Ishikawa (cell line): ENCODE results near the gene LSM10.

Experiments
- CEBPB ChIP-seq: IDR thresholded peaks from 2 replicates; pipeline ENCODE4 v1.6.1; 2012
- CREB1 ChIP-seq: IDR thresholded peaks from 2 replicates; pipeline ENCODE4 v1.6.1; 2012; ENCODE audit warnings: low read depth
- EGR1 ChIP-seq: IDR thresholded peaks from 2 replicates; pipeline ENCODE4 v1.6.1; 2012
- EP300 ChIP-seq: IDR thresholded peaks from 2 replicates; pipeline ENCODE4 v1.6.1; 2012; ENCODE audit warnings: borderline replicate concordance
- FOXM1 ChIP-seq: IDR thresholded peaks from 2 replicates; pipeline ENCODE4 v1.6.1; 2012; ENCODE audit warnings: low read depth, borderline replicate concordance
- NFIC ChIP-seq: IDR thresholded peaks from 2 replicates; pipeline ENCODE4 v1.6.1; 2012
- RAD21 ChIP-seq: IDR thresholded peaks from 2 replicates; pipeline ENCODE4 v1.6.1; 2012; ENCODE audit warnings: low read depth
- TAF1 ChIP-seq: IDR thresholded peaks from 2 replicates; pipeline ENCODE4 v1.6.1; 2012; ENCODE audit warnings: low read depth, mild to moderate bottlenecking
- TCF12 ChIP-seq: IDR thresholded peaks from 2 replicates; pipeline ENCODE4 v1.6.1; 2012; ENCODE audit warnings: low read depth
- TEAD4 ChIP-seq: IDR thresholded peaks from 2 replicates; pipeline ENCODE4 v1.6.1; 2012
- USF1 ChIP-seq: IDR thresholded peaks from 2 replicates; pipeline ENCODE4 v1.6.1; 2012
- YY1 ChIP-seq: IDR thresholded peaks from 2 replicates; pipeline ENCODE4 v1.6.1; 2012; ENCODE audit warnings: low read depth
- ZBTB7A ChIP-seq: IDR thresholded peaks from 2 replicates; pipeline ENCODE4 v1.6.1; 2012; ENCODE audit warnings: low read depth
- TF ChIP-seq, protein P1 (sequence below): IDR thresholded peaks from 2 replicates; pipeline ENCODE4 v1.6.1; 2012
- TF ChIP-seq, protein P2 (sequence below): IDR thresholded peaks from 2 replicates; pipeline ENCODE4 v1.6.1; 2012; ENCODE audit warnings: low read depth, mild to moderate bottlenecking

Gene LSM10

DNA sequence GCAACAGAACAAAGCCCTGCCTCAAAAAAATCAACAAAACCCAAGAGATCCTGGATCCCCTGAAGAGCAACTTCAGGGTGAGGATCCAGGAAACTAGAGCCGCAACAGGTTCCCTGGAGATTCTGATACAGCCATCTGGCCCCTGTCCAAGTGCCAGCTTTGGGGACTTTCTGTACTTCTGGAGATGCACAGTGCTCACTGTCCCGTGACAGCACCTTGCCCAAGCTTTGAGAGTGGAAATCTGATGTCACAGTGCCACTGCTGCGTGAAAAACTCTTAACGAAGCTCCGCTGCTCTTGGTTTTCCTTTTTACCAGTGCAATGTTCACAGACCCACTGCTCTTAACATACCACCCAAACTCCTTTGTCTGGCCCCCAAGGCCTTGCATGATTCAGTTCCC, 38.3 kb downstream of the LSM10 start:
- no peak for TF ChIP-seq NFIC
- TF ChIP-seq, protein P1, sequence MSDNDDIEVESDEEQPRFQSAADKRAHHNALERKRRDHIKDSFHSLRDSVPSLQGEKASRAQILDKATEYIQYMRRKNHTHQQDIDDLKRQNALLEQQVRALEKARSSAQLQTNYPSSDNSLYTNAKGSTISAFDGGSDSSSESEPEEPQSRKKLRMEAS, result no peak
- no peak for TF ChIP-seq FOXM1
- TF ChIP-seq TEAD4, result no peak
- TF ChIP-seq RAD21, result no peak
- TF ChIP-seq CEBPB, result no peak
- no peak for TF ChIP-seq EGR1
- no peak for TF ChIP-seq CREB1
- no peak for TF ChIP-seq USF1
- TF ChIP-seq TAF1, result no peak
- TF ChIP-seq TCF12, result no peak
- no peak for TF ChIP-seq YY1
- TF ChIP-seq, protein P2, sequence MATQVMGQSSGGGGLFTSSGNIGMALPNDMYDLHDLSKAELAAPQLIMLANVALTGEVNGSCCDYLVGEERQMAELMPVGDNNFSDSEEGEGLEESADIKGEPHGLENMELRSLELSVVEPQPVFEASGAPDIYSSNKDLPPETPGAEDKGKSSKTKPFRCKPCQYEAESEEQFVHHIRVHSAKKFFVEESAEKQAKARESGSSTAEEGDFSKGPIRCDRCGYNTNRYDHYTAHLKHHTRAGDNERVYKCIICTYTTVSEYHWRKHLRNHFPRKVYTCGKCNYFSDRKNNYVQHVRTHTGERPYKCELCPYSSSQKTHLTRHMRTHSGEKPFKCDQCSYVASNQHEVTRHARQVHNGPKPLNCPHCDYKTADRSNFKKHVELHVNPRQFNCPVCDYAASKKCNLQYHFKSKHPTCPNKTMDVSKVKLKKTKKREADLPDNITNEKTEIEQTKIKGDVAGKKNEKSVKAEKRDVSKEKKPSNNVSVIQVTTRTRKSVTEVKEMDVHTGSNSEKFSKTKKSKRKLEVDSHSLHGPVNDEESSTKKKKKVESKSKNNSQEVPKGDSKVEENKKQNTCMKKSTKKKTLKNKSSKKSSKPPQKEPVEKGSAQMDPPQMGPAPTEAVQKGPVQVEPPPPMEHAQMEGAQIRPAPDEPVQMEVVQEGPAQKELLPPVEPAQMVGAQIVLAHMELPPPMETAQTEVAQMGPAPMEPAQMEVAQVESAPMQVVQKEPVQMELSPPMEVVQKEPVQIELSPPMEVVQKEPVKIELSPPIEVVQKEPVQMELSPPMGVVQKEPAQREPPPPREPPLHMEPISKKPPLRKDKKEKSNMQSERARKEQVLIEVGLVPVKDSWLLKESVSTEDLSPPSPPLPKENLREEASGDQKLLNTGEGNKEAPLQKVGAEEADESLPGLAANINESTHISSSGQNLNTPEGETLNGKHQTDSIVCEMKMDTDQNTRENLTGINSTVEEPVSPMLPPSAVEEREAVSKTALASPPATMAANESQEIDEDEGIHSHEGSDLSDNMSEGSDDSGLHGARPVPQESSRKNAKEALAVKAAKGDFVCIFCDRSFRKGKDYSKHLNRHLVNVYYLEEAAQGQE, result no peak
- no peak for TF ChIP-seq ZBTB7A
- TF ChIP-seq EP300, result no peak

DNA sequence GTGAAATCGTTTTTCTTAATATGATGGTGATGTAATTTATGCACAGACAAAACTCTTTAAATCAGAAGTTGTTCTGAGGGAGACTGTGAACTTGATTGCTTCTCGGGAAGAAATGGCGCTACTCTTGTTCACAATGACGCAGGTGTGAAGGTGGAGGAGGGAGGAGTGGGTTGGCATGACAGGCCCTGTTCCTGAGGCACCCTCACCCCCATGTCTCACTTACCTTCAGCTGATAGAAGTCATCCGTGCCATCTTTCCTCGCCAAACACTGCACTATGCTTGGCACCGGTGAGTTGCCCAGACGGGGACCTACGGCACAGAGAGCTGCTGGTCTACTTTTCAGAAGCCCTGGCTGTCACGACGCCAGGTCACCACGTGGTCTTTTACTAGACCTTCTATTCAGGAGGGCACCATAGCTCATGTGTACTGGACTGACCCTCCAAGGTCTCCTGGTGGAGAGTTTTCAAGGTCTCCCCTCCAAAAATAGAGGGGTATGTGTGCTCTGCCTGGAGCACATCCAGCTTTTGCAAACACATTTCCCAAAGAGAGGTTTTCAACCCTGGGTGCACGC, 39.1 kb downstream of the LSM10 start:
- TF ChIP-seq ZBTB7A, result no peak
- TF ChIP-seq, protein P1, result no peak
- TF ChIP-seq YY1, result no peak
- no peak for TF ChIP-seq FOXM1
- no peak for TF ChIP-seq NFIC
- no peak for TF ChIP-seq TEAD4
- TF ChIP-seq CREB1, result no peak
- TF ChIP-seq, protein P2, result no peak
- TF ChIP-seq CEBPB, result no peak

DNA sequence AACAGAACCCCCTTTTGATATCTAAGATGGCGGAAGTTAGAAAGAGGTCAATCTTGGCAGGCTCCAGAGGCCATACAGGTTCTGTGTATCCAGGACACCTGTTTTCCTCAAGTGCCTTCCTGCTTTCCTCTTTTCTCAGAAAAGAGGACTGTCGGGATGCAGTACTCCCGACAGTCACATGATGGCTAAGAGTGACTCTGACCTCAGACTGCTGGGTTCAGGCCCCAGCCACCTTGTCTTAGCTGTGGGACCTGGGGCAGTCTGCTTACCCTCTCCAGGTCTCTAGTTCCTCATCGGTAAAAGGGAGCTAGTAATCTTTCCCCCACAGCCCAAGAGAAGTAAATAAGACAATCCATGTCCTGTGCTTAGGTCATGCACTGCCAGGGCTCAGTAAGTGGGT, 41.9 kb downstream of the LSM10 start:
- TF ChIP-seq CREB1 (no peak), EP300 (no peak), TEAD4 (no peak), TAF1 (no peak)

DNA sequence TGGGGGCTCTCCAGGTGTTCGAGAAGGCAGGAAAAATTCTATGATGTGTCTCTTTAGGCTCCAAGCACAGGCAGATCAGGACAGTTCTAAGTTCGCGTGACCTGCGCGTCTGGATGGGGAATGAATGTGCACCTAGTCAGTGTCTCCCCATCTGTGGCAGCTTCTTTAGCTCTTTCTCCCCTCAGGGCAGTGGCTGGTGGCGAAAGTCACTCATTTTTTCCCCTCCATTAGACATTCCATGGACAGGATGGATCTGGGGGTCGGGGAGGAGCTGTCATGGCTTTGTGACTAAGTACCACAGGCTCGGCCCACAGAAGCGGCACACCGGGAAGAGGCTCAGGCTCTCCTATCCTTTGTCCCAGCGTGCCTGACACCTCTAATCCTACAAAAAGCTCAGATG, 43.2 kb downstream of the LSM10 start:
- TF ChIP-seq TAF1 (no peak), USF1 (no peak), ZBTB7A (no peak), RAD21 (no peak), TCF12 (no peak), FOXM1 (no peak), NFIC (no peak), YY1 (no peak), EP300 (no peak), TEAD4 (no peak), CREB1 (no peak), EGR1 (no peak), CEBPB (no peak)
- TF ChIP-seq, protein P2, result no peak
- TF ChIP-seq, protein P1, result no peak
